ENCODE measurements around the gene SPOCK1. TPM values are rescaled to one million over a fixed set of nuclear protein-coding genes. Genes with fewer than 3 reads are reported as not detected.

Gene SPOCK1
- total RNA-seq, 1 experiment from 2014 or later, result 23.9 TPM

- no peaks in the 10 kb centered on the region for H3K9me2 ChIP-seq (ENCODE audit: insufficient read depth)
- H3K4me1 ChIP-seq (replicated peaks; ENCODE audit: insufficient read depth), result no peaks in the 10 kb centered on the region
- H3K4me3 ChIP-seq, result no peak overlapping the region
- intact Hi-C loops (cut with micrococcal nuclease; ENCODE audit: unreplicated experiment), result no loop called here
- no peak overlapping the region for H3K4me2 ChIP-seq
- H3K79me2 ChIP-seq (ENCODE audit: low read depth), result no peaks in the 10 kb centered on the region
- no peaks in the 10 kb centered on the region for H3K27me3 ChIP-seq (ENCODE audit: insufficient read depth, low read depth)
- no peaks in the 10 kb centered on the region for H3F3A ChIP-seq (ENCODE audit: insufficient read depth, low read depth)
- no peak overlapping the region for H2AFZ ChIP-seq
- H3K9me3 ChIP-seq (ENCODE audit: insufficient read depth, low read depth), result no peaks in the 10 kb centered on the region
- no peaks in the 10 kb centered on the region for H3K36me3 ChIP-seq (ENCODE audit: low read depth)
- ChIA-PET CTCF (interaction anchor here (0.6 kb wide), 1 partner anchor 728 kb away, joined by 8 read pairs; no protein-coding TSS in a partner anchor), POLR2A (ENCODE audit: unreplicated experiment) (no interaction called here)
- TF ChIP-seq EZH2 (IDR thresholded peaks at IDR 0.05; ENCODE audit: low read depth) (no peak), CTCF (conservative IDR thresholded peaks at IDR 0.05) (no peak)
- H3K27ac ChIP-seq, result no peak overlapping the region
- DNase-seq, result no peak
- no TSS peak for BruUV-seq (replicated peaks)
- H4K20me1 ChIP-seq (ENCODE audit: insufficient read depth), result no peaks in the 10 kb centered on the region
Observed at GRCh38 chr5:137352095-137352494, 147.0 kb downstream of the SPOCK1 start.

GRCh38 chr5:137350791-137351190, 148.3 kb downstream of the SPOCK1 start:
- H4K20me1 ChIP-seq (ENCODE audit: insufficient read depth), result no peaks in the 10 kb centered on the region
- H3K9me3 ChIP-seq (ENCODE audit: insufficient read depth, low read depth), result no peaks in the 10 kb centered on the region
- intact Hi-C loops (cut with micrococcal nuclease; ENCODE audit: unreplicated experiment), result no loop called here
- ChIA-PET POLR2A (ENCODE audit: unreplicated experiment) (no interaction called here), CTCF (no interaction called here)
- H3K4me3 ChIP-seq, result no peak overlapping the region
- H3K4me2 ChIP-seq, result no peak overlapping the region
- H3F3A ChIP-seq (ENCODE audit: insufficient read depth, low read depth), result no peaks in the 10 kb centered on the region
- H3K27ac ChIP-seq, result no peak overlapping the region
- H3K9me2 ChIP-seq (ENCODE audit: insufficient read depth), result no peaks in the 10 kb centered on the region
- no peaks in the 10 kb centered on the region for H3K79me2 ChIP-seq (ENCODE audit: low read depth)
- DNase-seq, result no peak
- H3K36me3 ChIP-seq (ENCODE audit: low read depth), result no peaks in the 10 kb centered on the region
- H3K27me3 ChIP-seq (ENCODE audit: insufficient read depth, low read depth), result no peaks in the 10 kb centered on the region
- H2AFZ ChIP-seq, result no peak overlapping the region
- no TSS peak for BruUV-seq (replicated peaks)
- TF ChIP-seq CTCF (conservative IDR thresholded peaks at IDR 0.05) (no peak), EZH2 (IDR thresholded peaks at IDR 0.05; ENCODE audit: low read depth) (no peak)
- H3K4me1 ChIP-seq (replicated peaks; ENCODE audit: insufficient read depth), result no peaks in the 10 kb centered on the region

- ChIA-PET POLR2A (ENCODE audit: unreplicated experiment) (no interaction called here), CTCF (no interaction called here)
- no peaks in the 10 kb centered on the region for H3K36me3 ChIP-seq (ENCODE audit: low read depth)
- no peaks in the 10 kb centered on the region for H4K20me1 ChIP-seq (ENCODE audit: insufficient read depth)
- no peaks in the 10 kb centered on the region for H3K79me2 ChIP-seq (ENCODE audit: low read depth)
- DNase-seq, result no peak
- no peak for TF ChIP-seq EZH2 (IDR thresholded peaks at IDR 0.05; ENCODE audit: low read depth)
- H3K4me2 ChIP-seq, result no peak overlapping the region
- intact Hi-C loops (cut with micrococcal nuclease; ENCODE audit: unreplicated experiment), result no loop called here
- no peaks in the 10 kb centered on the region for H3K27me3 ChIP-seq (ENCODE audit: insufficient read depth, low read depth)
- no peak overlapping the region for H3K4me3 ChIP-seq
- H3K4me1 ChIP-seq (replicated peaks; ENCODE audit: insufficient read depth), result peaks cover 3% of the 10 kb centered on the region
- H3K9me2 ChIP-seq (ENCODE audit: insufficient read depth), result no peaks in the 10 kb centered on the region
- BruUV-seq (replicated peaks), result no TSS peak
- no peak overlapping the region for H3K27ac ChIP-seq
- no peak overlapping the region for H2AFZ ChIP-seq
- no peaks in the 10 kb centered on the region for H3K9me3 ChIP-seq (ENCODE audit: insufficient read depth, low read depth)
- H3F3A ChIP-seq (ENCODE audit: insufficient read depth, low read depth), result no peaks in the 10 kb centered on the region
Observed at GRCh38 chr5:137348759-137349158, 150.4 kb downstream of the SPOCK1 start.

DNA sequence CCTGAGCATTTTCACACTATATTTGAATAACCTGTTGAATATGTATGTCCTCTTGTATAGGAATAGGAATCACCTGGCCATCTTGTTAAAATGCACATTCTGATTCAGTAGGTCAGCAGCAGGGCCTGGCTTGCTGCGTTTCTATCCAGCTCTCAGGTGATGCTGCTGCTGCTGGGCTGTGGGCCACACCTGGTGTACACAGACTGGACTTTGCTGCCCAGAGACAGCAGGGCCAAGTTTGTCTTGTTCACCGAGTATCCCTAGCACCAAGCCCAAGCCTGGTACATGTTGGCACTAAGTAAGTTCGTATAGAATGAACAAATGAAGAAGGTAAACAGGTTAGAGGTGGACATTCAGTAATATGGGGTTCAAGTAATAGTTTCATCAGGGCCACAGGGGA, 151.3 kb downstream of the SPOCK1 start:
- CTCF ChIA-PET, result no interaction called here
- Histone ChIP-seq H3K4me2 (no peak overlapping the region), H3K9me3 (ENCODE audit: insufficient read depth, low read depth) (no peaks in the 10 kb centered on the region), H4K20me1 (ENCODE audit: insufficient read depth) (no peaks in the 10 kb centered on the region), H3K27ac (no peak overlapping the region), H2AFZ (no peak overlapping the region), H3F3A (ENCODE audit: insufficient read depth, low read depth) (0 out of 2 replicates have a peak, but pooled peaks cover 6% of the 10 kb centered on the region), H3K27me3 (ENCODE audit: insufficient read depth, low read depth) (no peaks in the 10 kb centered on the region), H3K36me3 (ENCODE audit: low read depth) (no peaks in the 10 kb centered on the region), H3K4me3 (no peak overlapping the region), H3K4me1 (replicated peaks; ENCODE audit: insufficient read depth) (peaks cover 12% of the 10 kb centered on the region), H3K9me2 (ENCODE audit: insufficient read depth) (no peaks in the 10 kb centered on the region), H3K79me2 (ENCODE audit: low read depth) (no peaks in the 10 kb centered on the region)
- TF ChIP-seq CTCF (conservative IDR thresholded peaks at IDR 0.05), result no peak
- TF ChIP-seq EZH2 (IDR thresholded peaks at IDR 0.05; ENCODE audit: low read depth), result no peak
- POLR2A ChIA-PET (ENCODE audit: unreplicated experiment), result no interaction called here
- no peak for DNase-seq
- intact Hi-C loops (cut with micrococcal nuclease; ENCODE audit: unreplicated experiment), result no loop called here
- no TSS peak for BruUV-seq (replicated peaks)

All from PC-9 (cell line).